B cell (primary cell): Measurements from ENCODE around the gene DOCK1.

Experiments used
- CTCF ChIP-seq: fragments of 200-600 bp; IDR thresholded peaks from one replicate; pipeline ENCODE4 v1.8.0; 2022; ENCODE audit warnings: antibody characterized with exemption, mild to moderate bottlenecking
- EZH2 ChIP-seq: IDR thresholded peaks from 2 replicates; pipeline ENCODE4 v1.6.1; 2012; ENCODE audit warnings: borderline replicate concordance, low read depth, mild to moderate bottlenecking, moderate library complexity, low read length; ENCODE audit not compliant: insufficient read depth, poor library complexity, severe bottlenecking

- TF ChIP-seq EZH2 (no peak), CTCF (no peak)
These were observed 254.5 kb downstream of the DOCK1 start for GRCh38 chr10:127159648-127160245.
